ENCODE results near the gene SLC12A8.

GRCh38 chr3:125163739-125164601 lies 48.6 kb downstream of the SLC12A8 start:
- TF ChIP-seq CTCF (IDR thresholded peaks at IDR 0.05) (no peak), EZH2 (IDR thresholded peaks at IDR 0.05; ENCODE audit: borderline replicate concordance, insufficient read depth, low read depth, low read length, poor library complexity, severe bottlenecking) (no peak)

Data from B cell (primary cell).